Heart right ventricle (tissue), 16 donors: ENCODE data around the gene PKP1. TPM values are rescaled to one million over a fixed set of nuclear protein-coding genes. Genes with fewer than 3 reads are reported as not detected.

Experiments used
- ATAC-seq, 8 donors: fragments of 200-7000 bp; cut with Tn5 transposase; one replicate each; pipeline ENCODE4 v1.9.1; 2020; ENCODE audit warnings: mild to moderate bottlenecking in 8 of 8, moderate library complexity in 8 of 8, moderate number of reproducible peaks in 1 of 8
- DNase-seq, 2 donors: peaks; one replicate each; pipeline ENCODE4 v3.0.0-alpha.2; 2020
- H3K27ac ChIP-seq, 10 donors: fragments of 200-600 bp; sonication (generic) in 2 of 10; one replicate each; pipeline versions ENCODE4 v1.5.0 to v1.8.0; 2020 to 2022; ENCODE audit warnings: mild to moderate bottlenecking in 3 of 10
- H3K27me3 ChIP-seq, 7 donors: fragments of 200-600 bp; one replicate each; pipeline ENCODE4 v1.8.0; 2021 to 2022; ENCODE audit warnings: mild to moderate bottlenecking in 2 of 7
- H3K36me3 ChIP-seq, 9 donors: fragments of 200-600 bp; sonication (generic) in 1 of 9; one replicate each; pipeline versions ENCODE4 v1.5.0 to v1.8.0; 2020 to 2022; ENCODE audit warnings: mild to moderate bottlenecking in 2 of 9
- H3K4me1 ChIP-seq, 9 donors: fragments of 200-600 bp; sonication (generic) in 1 of 9; one replicate each; pipeline versions ENCODE4 v1.5.0 to v1.8.0; 2020 to 2022; ENCODE audit warnings: mild to moderate bottlenecking in 4 of 9
- H3K4me3 ChIP-seq, 10 donors: fragments of 200-600 bp; sonication (generic) in 2 of 10; one replicate each; pipeline versions ENCODE4 v1.5.0 to v1.8.0; 2020 to 2022; ENCODE audit warnings: mild to moderate bottlenecking in 7 of 10, moderate library complexity in 2 of 10
- H3K9me3 ChIP-seq, 11 donors: fragments of 200-600 bp in 10 of 11; sonication (generic) in 2 of 11; one replicate each; pipeline versions ENCODE4 v1.5.0 to v1.8.0; 2013 to 2022; ENCODE audit warnings: mild to moderate bottlenecking in 2 of 11, control low read depth in 1 of 11, moderate library complexity in 1 of 11
- WGBS, 2 donors: extraction: QIAGEN DNeasy Blood & Tissue Kit; methylation state at CpG; one replicate each; pipeline ENCODE4 v1.1.7; 2013; ENCODE audit warnings: inconsistent platforms in 1 of 2; 5-methylcytosine and 5-hydroxymethylcytosine counted together
- intact Hi-C, 10 donors: fragments of 100-400 bp; cut with DNase I; formaldehyde crosslinking; loops; one replicate each; pipeline versions ENCODE4 v1.11.1 to v1.14.2; 2022
- polyA plus RNA-seq, 2 donors: library from polyadenylated mRNA; stranded (reverse); fragments of 200-250 nt; gene quantifications; one replicate each; pipeline ENCODE4 v1.2.3, GENCODE V29; 2013
- total RNA-seq, 10 donors: library from RNA; stranded (reverse); fragmentation: NEBNext Ultra II Directional in 3 of 10; extraction: Animal tissue kit (Norgen Biotek cat#: 25700) in 3 of 10; gene quantifications; one replicate each; pipeline versions ENCODE4 v1.2.1 to v1.2.4, GENCODE V29; 2021 to 2023
- TF ChIP-seq, protein P1 (sequence below), 9 donors: fragments of 200-600 bp; sonication (generic) in 2 of 9; IDR thresholded peaks; one replicate each; pipeline versions ENCODE4 v1.5.0 to v1.8.0; 2021 to 2022; ENCODE audit warnings: antibody characterized with exemption in 9 of 9, mild to moderate bottlenecking in 5 of 9, moderate library complexity in 1 of 9
- donor health status: Arrhythmogenic right ventricular cardiomyopathy.
- donor health status: ischemic (EF 13 %, LVEDD 7.1; RV severe dilation, severe dysfunction).
- donor health status: healthy with polysubstance abuse.
- donor health status: DM: no; HTN: yes; CAD: no.
- donor health status: DM: no; HTN: no; CAD: no.
- donor health status: ischemic (EF 25% LVEDD 6.9; RV normal size, moderate dysfunction).
- donor health status: ischemic (EF 25% LVEDD 5.7; RV mildly dilated, moderate dysfunction).
- donor health status: healthy.
- donor health status: DM: yes; HTN: yes; CAD: no.
- donor health status: Ischemic cardiomyopathy.
- donor health status: ischemic (EF 35%, LVEDD 5.7; RV mildly dilated, moderate dysfunction).
- donor health status: nonischemic (EF 11% LVEDD 7.7; RV severe dilation, severe dysfunction).
- donor health status: DM: yes; HTN: yes; CAD: no.
- donor health status: PGD.
- donor health status: ischemic (EF 29% LVEDD 5.4; RV normal size, mild dysfunction).
- donor health status: nonischemic (EF 23%, LVEDD 6.1; RV moderate dilation, normal function).

PKP1 gene
- total and polyA plus RNA-seq, 12 donors, result 0.05 to 1.2 (median 0.33) TPM

GRCh38 chr1:201335901-201336300 is 52.6 kb downstream of the PKP1 start:
- no peaks in the 10 kb centered on the region for H3K36me3 ChIP-seq
- H3K27ac ChIP-seq, result no peak overlapping the region
- DNase-seq (no peak), ATAC-seq (no peak)
- WGBS, 2 donors, result 75 to 88% methylated on average over 3 of the region's 3 CpGs
- intact Hi-C loops, result no loop called here
- peaks cover 0 to under 1% (median 0%) of the 10 kb centered on the region in 11 donors for H3K9me3 ChIP-seq
- H3K4me3 ChIP-seq, result no peak overlapping the region
- H3K4me1 ChIP-seq, result peaks cover 0 to 9% (median 0%) of the 10 kb centered on the region in 9 donors
- no peaks in the 10 kb centered on the region for H3K27me3 ChIP-seq
- TF ChIP-seq, protein P1, sequence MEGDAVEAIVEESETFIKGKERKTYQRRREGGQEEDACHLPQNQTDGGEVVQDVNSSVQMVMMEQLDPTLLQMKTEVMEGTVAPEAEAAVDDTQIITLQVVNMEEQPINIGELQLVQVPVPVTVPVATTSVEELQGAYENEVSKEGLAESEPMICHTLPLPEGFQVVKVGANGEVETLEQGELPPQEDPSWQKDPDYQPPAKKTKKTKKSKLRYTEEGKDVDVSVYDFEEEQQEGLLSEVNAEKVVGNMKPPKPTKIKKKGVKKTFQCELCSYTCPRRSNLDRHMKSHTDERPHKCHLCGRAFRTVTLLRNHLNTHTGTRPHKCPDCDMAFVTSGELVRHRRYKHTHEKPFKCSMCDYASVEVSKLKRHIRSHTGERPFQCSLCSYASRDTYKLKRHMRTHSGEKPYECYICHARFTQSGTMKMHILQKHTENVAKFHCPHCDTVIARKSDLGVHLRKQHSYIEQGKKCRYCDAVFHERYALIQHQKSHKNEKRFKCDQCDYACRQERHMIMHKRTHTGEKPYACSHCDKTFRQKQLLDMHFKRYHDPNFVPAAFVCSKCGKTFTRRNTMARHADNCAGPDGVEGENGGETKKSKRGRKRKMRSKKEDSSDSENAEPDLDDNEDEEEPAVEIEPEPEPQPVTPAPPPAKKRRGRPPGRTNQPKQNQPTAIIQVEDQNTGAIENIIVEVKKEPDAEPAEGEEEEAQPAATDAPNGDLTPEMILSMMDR (IDR thresholded peaks at IDR 0.05), result no peak

DNA sequence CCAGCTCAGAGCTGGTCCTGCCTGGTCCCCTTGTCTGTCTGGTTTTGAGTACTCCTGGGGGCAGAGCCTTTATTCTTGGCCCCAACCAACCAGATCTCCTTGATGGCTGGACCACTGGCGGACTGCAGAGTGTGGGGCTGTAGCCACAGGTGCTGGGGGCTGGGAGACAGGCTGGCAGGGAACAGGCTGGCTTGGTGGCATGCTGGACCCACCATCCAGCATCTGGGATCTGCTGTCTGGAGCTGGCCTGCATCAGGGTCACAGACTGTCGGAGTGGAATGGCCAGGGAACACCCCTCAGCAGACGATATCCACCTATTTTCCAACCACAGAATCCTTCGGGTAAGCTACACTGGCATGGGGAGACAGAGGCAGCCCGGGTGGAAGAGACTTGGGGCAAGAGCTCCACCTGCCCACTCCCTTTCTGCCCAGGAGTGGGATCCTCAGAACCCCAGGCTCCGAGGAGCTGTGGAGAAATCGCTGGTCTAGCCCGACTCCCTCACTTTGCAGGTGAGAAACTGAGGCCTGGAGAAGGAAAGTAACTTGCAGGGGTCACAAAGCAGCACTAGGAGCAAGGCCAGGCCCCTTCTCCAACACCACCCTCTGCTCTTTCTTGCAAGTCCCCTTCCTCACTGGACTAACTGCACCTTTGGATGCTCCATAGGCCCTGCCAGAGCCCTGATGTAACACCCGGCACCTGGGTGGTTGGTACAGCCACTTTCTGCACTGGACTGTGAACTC is 53.6 kb downstream of the PKP1 start:
- Histone ChIP-seq H3K9me3 (peaks cover 0 to 9% (median 0%) of the 10 kb centered on the region in 11 donors), H3K27ac (no peak overlapping the region), H3K4me3 (no peak overlapping the region), H3K27me3 (peaks cover 0 to 1% (median 0%) of the 10 kb centered on the region in 7 donors), H3K4me1 (peaks cover 0 to 9% (median 0%) of the 10 kb centered on the region in 9 donors), H3K36me3 (no peaks in the 10 kb centered on the region)
- intact Hi-C loops, result no loop called here
- ATAC-seq (no peak), DNase-seq (no peak)
- 95 to 99% methylated on average over 9 of the region's 9 CpGs for WGBS, 2 donors
- TF ChIP-seq, protein P1 (IDR thresholded peaks at IDR 0.05), result no peak

DNA sequence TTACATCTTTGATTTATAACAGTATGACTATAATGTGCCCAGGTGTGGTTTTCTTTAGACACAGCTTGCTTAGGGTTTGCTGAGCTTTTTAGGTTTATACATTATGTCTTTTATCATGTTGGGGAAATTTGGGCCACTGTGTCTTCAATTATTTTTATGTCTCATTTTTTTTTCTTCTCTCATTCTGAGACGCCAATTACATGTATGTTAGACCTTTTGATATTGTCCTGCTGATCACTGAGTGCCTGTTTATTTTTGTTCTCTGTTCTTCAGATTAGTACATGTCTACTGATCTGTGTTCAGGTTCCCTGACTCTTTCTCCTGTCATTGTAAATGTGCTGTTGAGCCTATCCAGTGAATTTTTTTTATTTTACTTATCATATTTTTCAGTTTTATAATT is 58.1 kb downstream of the PKP1 start:
- intact Hi-C loops, result loop anchor here in 2 of 10 donors (5.0 to 10.0 kb wide), 2 partner anchors 63 to 89 kb away; no protein-coding TSS in a partner anchor
- Histone ChIP-seq H3K4me3 (no peak overlapping the region), H3K9me3 (peaks cover 0 to 11% (median 0%) of the 10 kb centered on the region in 11 donors), H3K27me3 (peaks cover 0 to 10% (median 0%) of the 10 kb centered on the region in 7 donors), H3K36me3 (no peaks in the 10 kb centered on the region), H3K27ac (no peak overlapping the region), H3K4me1 (peaks cover 0 to 6% (median 0%) of the 10 kb centered on the region in 9 donors)
- 84 to 93% methylated on average over 1 of the region's 1 CpG for WGBS, 2 donors
- TF ChIP-seq, protein P1 (IDR thresholded peaks at IDR 0.05), result no peak
- DNase-seq, result no peak
- no peak for ATAC-seq

GRCh38 chr1:201344206-201345080 is 61.1 kb downstream of the PKP1 start:
- H3K27me3 ChIP-seq, result peaks cover 0 to 18% (median 0%) of the 10 kb centered on the region in 7 donors
- H3K4me3 ChIP-seq, result no peak overlapping the region
- H3K9me3 ChIP-seq, result peaks cover 0 to 11% (median 0%) of the 10 kb centered on the region in 11 donors
- no peaks in the 10 kb centered on the region for H3K36me3 ChIP-seq
- WGBS, 2 donors, result 83 to 86% methylated on average over 7 of the region's 7 CpGs
- ATAC-seq, result no peak
- H3K4me1 ChIP-seq, result peaks cover 0 to 12% (median 3%) of the 10 kb centered on the region in 9 donors
- TF ChIP-seq, protein P1 (IDR thresholded peaks at IDR 0.05), result no peak
- DNase-seq, result no peak
- no peak overlapping the region for H3K27ac ChIP-seq
- intact Hi-C loops, result loop anchor here in 8 of 10 donors (5.0 to 10.0 kb wide), 8 partner anchors 32 to 138 kb away; no protein-coding TSS in a partner anchor
